ENCODE data around the gene NRXN3. TPM values are rescaled to one million over a fixed set of nuclear protein-coding genes. Genes with fewer than 3 reads are reported as not detected.

The NRXN3 gene
- total RNA-seq, 1 experiment from 2014 or later: not detected

GRCh38 chr14:78983126-78983525 is 813.0 kb downstream of the NRXN3 start:
- Histone ChIP-seq H3K9me2 (ENCODE audit: insufficient read depth) (no peaks in the 10 kb centered on the region), H3K79me2 (ENCODE audit: low read depth) (no peaks in the 10 kb centered on the region), H4K20me1 (ENCODE audit: insufficient read depth) (no peaks in the 10 kb centered on the region), H3K27me3 (ENCODE audit: insufficient read depth, low read depth) (no peaks in the 10 kb centered on the region), H3K4me3 (no peak overlapping the region), H3F3A (ENCODE audit: insufficient read depth, low read depth) (no peaks in the 10 kb centered on the region), H3K4me2 (no peak overlapping the region), H3K9me3 (ENCODE audit: insufficient read depth, low read depth) (no peaks in the 10 kb centered on the region; the same call in 1 of the 2 replicates), H2AFZ (no peak overlapping the region), H3K27ac (no peak overlapping the region), H3K4me1 (replicated peaks; ENCODE audit: insufficient read depth) (no peaks in the 10 kb centered on the region), H3K36me3 (ENCODE audit: low read depth) (no peaks in the 10 kb centered on the region)
- intact Hi-C loops (cut with micrococcal nuclease; ENCODE audit: unreplicated experiment): no loop called here
- no peak for DNase-seq
- ChIA-PET CTCF (no interaction called here), POLR2A (ENCODE audit: unreplicated experiment) (no interaction called here)
- TF ChIP-seq CTCF (conservative IDR thresholded peaks at IDR 0.05): no peak
- no peak for TF ChIP-seq EZH2 (IDR thresholded peaks at IDR 0.05; ENCODE audit: low read depth)
- BruUV-seq (replicated peaks): no TSS peak

DNA sequence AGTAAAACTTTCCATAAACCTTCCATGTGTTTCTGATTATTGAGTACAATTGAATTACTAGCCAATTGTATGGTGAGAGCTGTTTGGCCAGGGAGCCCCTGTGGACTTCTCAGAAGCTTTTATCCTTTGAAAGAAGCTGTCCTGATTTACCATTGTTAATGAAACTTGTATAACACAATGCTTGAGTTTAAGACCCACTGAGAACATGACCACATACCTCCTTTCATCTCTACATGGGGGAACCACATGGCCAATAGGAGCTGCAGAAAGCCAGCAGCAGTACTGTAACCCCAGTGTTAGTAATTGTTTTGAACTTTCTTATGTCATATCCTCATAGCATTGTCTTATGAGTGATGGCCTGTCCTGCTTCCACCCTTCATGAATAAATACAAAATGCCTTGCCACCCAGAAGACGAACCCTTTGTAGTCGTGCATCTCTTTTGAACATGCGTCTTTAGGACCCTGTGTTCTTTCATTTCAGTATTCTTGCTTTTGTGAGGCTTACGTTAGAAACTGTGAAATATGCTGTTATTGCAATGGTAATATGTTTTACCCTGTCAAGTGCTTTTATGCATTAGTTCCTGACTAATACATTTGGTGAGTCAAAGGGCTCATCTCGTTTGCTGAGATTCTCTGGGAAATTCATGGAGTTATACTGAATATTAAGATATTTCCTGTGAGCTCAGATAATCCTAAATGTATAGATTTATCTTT is 815.7 kb downstream of the NRXN3 start:
- Histone ChIP-seq H3K4me3 (no peak overlapping the region), H4K20me1 (ENCODE audit: insufficient read depth) (no peaks in the 10 kb centered on the region), H3K4me1 (replicated peaks; ENCODE audit: insufficient read depth) (no peaks in the 10 kb centered on the region), H3K36me3 (ENCODE audit: low read depth) (no peaks in the 10 kb centered on the region), H3K79me2 (ENCODE audit: low read depth) (no peaks in the 10 kb centered on the region), H3K27ac (no peak overlapping the region), H3K9me3 (ENCODE audit: insufficient read depth, low read depth) (no peaks in the 10 kb centered on the region; the same call in 1 of the 2 replicates), H3F3A (ENCODE audit: insufficient read depth, low read depth) (no peaks in the 10 kb centered on the region), H3K4me2 (no peak overlapping the region), H2AFZ (no peak overlapping the region), H3K9me2 (ENCODE audit: insufficient read depth) (no peaks in the 10 kb centered on the region), H3K27me3 (ENCODE audit: insufficient read depth, low read depth) (no peaks in the 10 kb centered on the region)
- no peak for DNase-seq
- BruUV-seq (replicated peaks): no TSS peak
- ChIA-PET POLR2A (ENCODE audit: unreplicated experiment) (no interaction called here), CTCF (interaction anchor here (1.0 kb wide), 1 partner anchor 52 kb away, joined by 5 read pairs; no protein-coding TSS in a partner anchor)
- intact Hi-C loops (cut with micrococcal nuclease; ENCODE audit: unreplicated experiment): no loop called here
- TF ChIP-seq CTCF (conservative IDR thresholded peaks at IDR 0.05) (no peak), EZH2 (IDR thresholded peaks at IDR 0.05; ENCODE audit: low read depth) (no peak)

GRCh38 chr14:78986989-78987388 is 816.8 kb downstream of the NRXN3 start:
- BruUV-seq (replicated peaks): no TSS peak
- Histone ChIP-seq H2AFZ (no peak overlapping the region), H3F3A (ENCODE audit: insufficient read depth, low read depth) (no peaks in the 10 kb centered on the region), H3K4me2 (no peak overlapping the region), H3K79me2 (ENCODE audit: low read depth) (no peaks in the 10 kb centered on the region), H3K4me3 (no peak overlapping the region), H3K27ac (no peak overlapping the region), H4K20me1 (ENCODE audit: insufficient read depth) (no peaks in the 10 kb centered on the region), H3K27me3 (ENCODE audit: insufficient read depth, low read depth) (no peaks in the 10 kb centered on the region), H3K9me2 (ENCODE audit: insufficient read depth) (no peaks in the 10 kb centered on the region), H3K9me3 (ENCODE audit: insufficient read depth, low read depth) (no peaks in the 10 kb centered on the region; the same call in 1 of the 2 replicates), H3K36me3 (ENCODE audit: low read depth) (no peaks in the 10 kb centered on the region), H3K4me1 (replicated peaks; ENCODE audit: insufficient read depth) (no peaks in the 10 kb centered on the region)
- no peak for TF ChIP-seq EZH2 (IDR thresholded peaks at IDR 0.05; ENCODE audit: low read depth)
- no peak for TF ChIP-seq CTCF (conservative IDR thresholded peaks at IDR 0.05)
- ChIA-PET POLR2A (ENCODE audit: unreplicated experiment) (no interaction called here), CTCF (interaction anchor here (0.7 kb wide), 1 partner anchor 11 kb away, joined by 3 read pairs; no protein-coding TSS in a partner anchor)
- DNase-seq: no peak
- intact Hi-C loops (cut with micrococcal nuclease; ENCODE audit: unreplicated experiment): no loop called here

Measured in PC-9 (cell line).